RCC 7860 (cell line): ENCODE data around the gene SELENOS.

Experiments used
- DNase-seq: peaks from one replicate; pipeline ENCODE4 v3.0.0-alpha.2; 2015; ENCODE audit warnings: low spot score
- FAIRE-seq: peaks from 2 replicates; lab custom pipeline; 2012; peaks lifted over from hg19 to GRCh38; lab: Jason Lieb, UNC

SELENOS gene

DNA sequence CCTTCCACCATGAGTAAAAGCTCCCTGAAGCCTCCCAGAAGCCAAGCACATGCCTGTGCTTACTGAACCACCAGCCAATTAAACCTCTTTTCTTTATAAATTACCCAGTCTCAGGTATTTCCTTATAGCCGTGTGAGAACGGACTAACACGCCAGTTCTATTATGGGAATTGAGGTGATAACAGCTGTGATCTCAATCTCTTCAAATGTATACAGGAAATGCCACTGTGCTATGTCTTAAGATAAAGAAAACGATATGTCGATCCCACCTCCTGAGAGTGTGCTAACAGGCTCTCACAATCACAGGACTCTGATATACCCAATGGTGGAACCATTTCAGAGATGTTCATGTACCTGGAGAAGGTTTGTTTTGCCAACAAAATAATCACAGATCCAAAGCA, 51.6 kb downstream of the SELENOS start:
- FAIRE-seq (no peak), DNase-seq (no peak)
